WTC11 (cell line): ENCODE measurements around the gene GOLGA8B.

ENCODE experiments used
- ATF1 ChIP-seq: sonication (generic); formaldehyde crosslinking; IDR thresholded peaks from 2 replicates; pipeline ENCODE4 v1.8.1; 2023; ENCODE audit warnings: mild to moderate bottlenecking, moderate library complexity, missing genetic modification reagents
- CREB1 ChIP-seq: sonication (generic); formaldehyde crosslinking; IDR thresholded peaks from 2 replicates; pipeline ENCODE4 v1.8.0; 2023; ENCODE audit warnings: mild to moderate bottlenecking, missing genetic modification reagents
- ETV6 ChIP-seq: sonication (generic); formaldehyde crosslinking; IDR thresholded peaks from 2 replicates; pipeline ENCODE4 v1.8.1; 2022; ENCODE audit warnings: mild to moderate bottlenecking, missing genetic modification reagents
- PREB ChIP-seq: sonication (generic); formaldehyde crosslinking; IDR thresholded peaks from 2 replicates; pipeline ENCODE4 v1.8.1; 2022; ENCODE audit warnings: mild to moderate bottlenecking, missing genetic modification reagents, moderate library complexity, borderline replicate concordance
- SP1 ChIP-seq: sonication (generic); formaldehyde crosslinking; conservative IDR thresholded peaks from 2 replicates; pipeline ENCODE4 v1.8.1; 2022; ENCODE audit warnings: missing genetic modification reagents
- TCF7 ChIP-seq: sonication (generic); formaldehyde crosslinking; IDR thresholded peaks from 2 replicates; pipeline ENCODE4 v1.8.0; 2022; ENCODE audit warnings: mild to moderate bottlenecking, low read depth, missing genetic modification reagents, moderate library complexity
- ZBTB21 ChIP-seq: sonication (generic); formaldehyde crosslinking; IDR thresholded peaks from 2 replicates; pipeline ENCODE4 v1.8.1; 2023; ENCODE audit warnings: mild to moderate bottlenecking, missing genetic modification reagents, borderline replicate concordance
- ZNF121 ChIP-seq: sonication (generic); formaldehyde crosslinking; IDR thresholded peaks from 2 replicates; pipeline ENCODE4 v1.8.0; 2023; ENCODE audit warnings: missing genetic modification reagents
- TF ChIP-seq, protein P1 (sequence below): sonication (generic); formaldehyde crosslinking; IDR thresholded peaks from 2 replicates; pipeline ENCODE4 v1.8.0; 2022; ENCODE audit warnings: mild to moderate bottlenecking, missing genetic modification reagents
- TF ChIP-seq, protein P2 (sequence below): sonication (generic); formaldehyde crosslinking; IDR thresholded peaks from 2 replicates; pipeline ENCODE4 v1.8.0; 2023; ENCODE audit warnings: missing genetic modification reagents
- TF ChIP-seq, protein P3 (sequence below): fragments of 200-600 bp; IDR thresholded peaks from 2 replicates; pipeline ENCODE4 v1.8.0; 2022; ENCODE audit warnings: antibody characterized with exemption
- TF ChIP-seq, protein P4 (sequence below): sonication (generic); formaldehyde crosslinking; IDR thresholded peaks from 2 replicates; pipeline ENCODE4 v1.8.1; 2023; ENCODE audit warnings: mild to moderate bottlenecking, missing genetic modification reagents

GRCh38 chr15:34613301-34613700, 29.9 kb upstream of the GOLGA8B start:
- TF ChIP-seq, protein P1, sequence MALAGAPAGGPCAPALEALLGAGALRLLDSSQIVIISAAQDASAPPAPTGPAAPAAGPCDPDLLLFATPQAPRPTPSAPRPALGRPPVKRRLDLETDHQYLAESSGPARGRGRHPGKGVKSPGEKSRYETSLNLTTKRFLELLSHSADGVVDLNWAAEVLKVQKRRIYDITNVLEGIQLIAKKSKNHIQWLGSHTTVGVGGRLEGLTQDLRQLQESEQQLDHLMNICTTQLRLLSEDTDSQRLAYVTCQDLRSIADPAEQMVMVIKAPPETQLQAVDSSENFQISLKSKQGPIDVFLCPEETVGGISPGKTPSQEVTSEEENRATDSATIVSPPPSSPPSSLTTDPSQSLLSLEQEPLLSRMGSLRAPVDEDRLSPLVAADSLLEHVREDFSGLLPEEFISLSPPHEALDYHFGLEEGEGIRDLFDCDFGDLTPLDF (CRISPR knock-in tag) = no peak
- TF ChIP-seq, protein P2, sequence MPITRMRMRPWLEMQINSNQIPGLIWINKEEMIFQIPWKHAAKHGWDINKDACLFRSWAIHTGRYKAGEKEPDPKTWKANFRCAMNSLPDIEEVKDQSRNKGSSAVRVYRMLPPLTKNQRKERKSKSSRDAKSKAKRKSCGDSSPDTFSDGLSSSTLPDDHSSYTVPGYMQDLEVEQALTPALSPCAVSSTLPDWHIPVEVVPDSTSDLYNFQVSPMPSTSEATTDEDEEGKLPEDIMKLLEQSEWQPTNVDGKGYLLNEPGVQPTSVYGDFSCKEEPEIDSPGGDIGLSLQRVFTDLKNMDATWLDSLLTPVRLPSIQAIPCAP (CRISPR knock-in tag) = no peak
- TF ChIP-seq, protein P3, sequence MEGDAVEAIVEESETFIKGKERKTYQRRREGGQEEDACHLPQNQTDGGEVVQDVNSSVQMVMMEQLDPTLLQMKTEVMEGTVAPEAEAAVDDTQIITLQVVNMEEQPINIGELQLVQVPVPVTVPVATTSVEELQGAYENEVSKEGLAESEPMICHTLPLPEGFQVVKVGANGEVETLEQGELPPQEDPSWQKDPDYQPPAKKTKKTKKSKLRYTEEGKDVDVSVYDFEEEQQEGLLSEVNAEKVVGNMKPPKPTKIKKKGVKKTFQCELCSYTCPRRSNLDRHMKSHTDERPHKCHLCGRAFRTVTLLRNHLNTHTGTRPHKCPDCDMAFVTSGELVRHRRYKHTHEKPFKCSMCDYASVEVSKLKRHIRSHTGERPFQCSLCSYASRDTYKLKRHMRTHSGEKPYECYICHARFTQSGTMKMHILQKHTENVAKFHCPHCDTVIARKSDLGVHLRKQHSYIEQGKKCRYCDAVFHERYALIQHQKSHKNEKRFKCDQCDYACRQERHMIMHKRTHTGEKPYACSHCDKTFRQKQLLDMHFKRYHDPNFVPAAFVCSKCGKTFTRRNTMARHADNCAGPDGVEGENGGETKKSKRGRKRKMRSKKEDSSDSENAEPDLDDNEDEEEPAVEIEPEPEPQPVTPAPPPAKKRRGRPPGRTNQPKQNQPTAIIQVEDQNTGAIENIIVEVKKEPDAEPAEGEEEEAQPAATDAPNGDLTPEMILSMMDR = no peak
- TF ChIP-seq SP1 = no peak
- no peak for TF ChIP-seq ZBTB21 (CRISPR knock-in tag)
- no peak for TF ChIP-seq CREB1 (CRISPR knock-in tag)
- TF ChIP-seq ATF1 (CRISPR knock-in tag) = no peak
- TF ChIP-seq PREB (CRISPR knock-in tag) = no peak
- TF ChIP-seq, protein P4, sequence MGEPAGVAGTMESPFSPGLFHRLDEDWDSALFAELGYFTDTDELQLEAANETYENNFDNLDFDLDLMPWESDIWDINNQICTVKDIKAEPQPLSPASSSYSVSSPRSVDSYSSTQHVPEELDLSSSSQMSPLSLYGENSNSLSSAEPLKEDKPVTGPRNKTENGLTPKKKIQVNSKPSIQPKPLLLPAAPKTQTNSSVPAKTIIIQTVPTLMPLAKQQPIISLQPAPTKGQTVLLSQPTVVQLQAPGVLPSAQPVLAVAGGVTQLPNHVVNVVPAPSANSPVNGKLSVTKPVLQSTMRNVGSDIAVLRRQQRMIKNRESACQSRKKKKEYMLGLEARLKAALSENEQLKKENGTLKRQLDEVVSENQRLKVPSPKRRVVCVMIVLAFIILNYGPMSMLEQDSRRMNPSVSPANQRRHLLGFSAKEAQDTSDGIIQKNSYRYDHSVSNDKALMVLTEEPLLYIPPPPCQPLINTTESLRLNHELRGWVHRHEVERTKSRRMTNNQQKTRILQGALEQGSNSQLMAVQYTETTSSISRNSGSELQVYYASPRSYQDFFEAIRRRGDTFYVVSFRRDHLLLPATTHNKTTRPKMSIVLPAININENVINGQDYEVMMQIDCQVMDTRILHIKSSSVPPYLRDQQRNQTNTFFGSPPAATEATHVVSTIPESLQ (CRISPR knock-in tag) = no peak
- TF ChIP-seq ETV6 (CRISPR knock-in tag) = no peak
- TF ChIP-seq ZNF121 (CRISPR knock-in tag) = no peak
- TF ChIP-seq TCF7 (CRISPR knock-in tag) = no peak
